ENCODE data around the gene UBAC2.

DNA sequence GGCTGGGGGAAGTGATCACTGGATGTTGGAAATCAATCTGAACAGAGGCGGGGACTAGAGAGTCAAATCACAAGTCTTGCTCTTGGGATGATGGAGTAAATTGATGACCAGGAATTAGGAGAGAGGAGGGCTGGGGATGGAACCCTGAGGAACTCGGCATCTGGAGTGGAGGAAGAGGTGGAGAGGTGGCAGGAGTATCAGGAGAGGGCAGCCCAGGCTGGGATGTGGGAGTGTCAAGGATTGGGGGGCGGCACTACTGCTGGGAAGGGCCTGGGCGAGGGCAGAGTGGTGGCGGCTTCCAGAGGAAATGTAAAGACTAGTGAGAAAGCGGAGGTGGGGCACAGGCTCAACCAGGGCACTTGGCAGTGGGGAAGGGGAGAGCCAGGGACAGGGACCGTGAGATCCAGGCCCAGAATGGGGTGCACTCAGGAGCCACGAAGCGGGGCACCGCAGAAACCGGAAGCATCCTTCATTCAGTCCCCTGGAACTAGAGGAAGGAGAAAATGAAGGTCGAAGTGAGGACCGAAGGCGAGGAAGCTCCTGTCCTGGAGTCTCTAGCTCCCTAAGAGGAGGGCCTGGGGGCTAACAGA lies 187.8 kb downstream of the UBAC2 start:
- TF ChIP-seq CTCF (IDR thresholded peaks at IDR 0.05; ENCODE audit: borderline replicate concordance, extremely low read depth, low read length, poor library complexity, severe bottlenecking), result no peak
- no peak for TF ChIP-seq EZH2 (IDR thresholded peaks at IDR 0.05; ENCODE audit: borderline replicate concordance, low read depth, low read length, severe bottlenecking)

Measured in DND-41 (cell line).